ENCODE data around the gene ATG4C.
"Not testable (repeated sequence)": the region's sequence is repeated elsewhere in the genome, so short reads cannot be mapped to it uniquely, and the experiment has no call there.

The ATG4C gene

GRCh38 chr1:62774971-62775595, 8.8 kb upstream of the ATG4C start:
- no peak for DNase-seq (ENCODE audit: low spot score)

DNA sequence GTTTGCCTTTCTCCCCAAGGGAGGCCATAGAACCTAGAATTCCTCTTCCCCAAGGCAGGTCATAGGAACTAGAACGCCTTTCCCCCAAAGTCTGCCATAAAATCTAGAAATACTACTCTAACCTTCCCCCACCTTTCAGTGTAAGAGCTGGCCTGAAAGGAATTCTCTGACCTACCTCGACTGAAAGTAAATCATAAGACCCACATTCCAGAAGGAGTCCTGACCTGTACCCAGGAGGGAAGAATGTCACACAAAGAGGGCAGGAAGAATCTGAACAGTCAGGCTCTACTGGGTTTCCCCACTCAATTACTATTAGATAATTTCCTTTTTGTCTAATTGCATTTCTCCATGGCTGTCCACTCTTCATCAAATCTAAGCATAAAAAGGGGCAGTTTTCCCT, 5.7 kb upstream of the ATG4C start:
- DNase-seq (ENCODE audit: low spot score), result no peak

- DNase-seq (ENCODE audit: low spot score), result no peak
Measured at GRCh38 chr1:62781841-62782543, 1.9 kb upstream of the ATG4C start.

DNA sequence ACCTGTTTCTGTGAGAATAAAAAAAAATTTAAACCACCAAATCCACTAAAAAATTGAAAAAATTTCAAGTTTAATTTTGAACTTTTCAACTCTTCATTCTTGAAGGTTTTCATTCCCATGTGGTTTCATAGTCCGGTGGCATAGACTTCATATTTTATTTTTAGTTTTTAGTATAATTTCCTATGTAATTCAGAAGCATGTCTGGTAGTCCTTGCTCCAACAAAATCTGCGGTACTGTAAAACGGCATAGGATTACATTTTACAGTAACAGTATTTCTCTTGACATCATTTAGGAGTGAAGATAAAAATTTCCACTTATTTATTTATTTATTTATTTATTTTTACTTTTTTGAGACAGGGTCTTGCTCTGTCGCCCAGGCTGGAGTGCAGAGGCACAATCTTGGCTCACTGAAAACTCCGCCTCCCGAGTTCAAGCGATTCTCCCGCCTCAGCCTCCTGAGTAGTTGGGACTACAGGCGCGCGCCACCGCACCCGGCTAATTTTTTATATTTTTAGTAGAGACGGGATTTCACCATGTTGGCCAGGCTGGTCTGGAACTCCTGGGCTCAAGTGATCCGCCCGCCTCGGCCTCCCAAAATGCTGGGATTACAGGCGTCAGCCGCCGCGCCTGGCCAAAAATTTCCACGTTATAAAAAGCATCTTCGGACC, 1.3 kb upstream of the ATG4C start:
- not testable (repeated sequence) for DNase-seq (ENCODE audit: low spot score)

GRCh38 chr1:62784509-62785365, 805 bp downstream of the ATG4C start:
- DNase-seq (ENCODE audit: low spot score), result no peak

GRCh38 chr1:62790716-62791115, 6.8 kb downstream of the ATG4C start:
- no peak for DNase-seq (ENCODE audit: low spot score)

DNA sequence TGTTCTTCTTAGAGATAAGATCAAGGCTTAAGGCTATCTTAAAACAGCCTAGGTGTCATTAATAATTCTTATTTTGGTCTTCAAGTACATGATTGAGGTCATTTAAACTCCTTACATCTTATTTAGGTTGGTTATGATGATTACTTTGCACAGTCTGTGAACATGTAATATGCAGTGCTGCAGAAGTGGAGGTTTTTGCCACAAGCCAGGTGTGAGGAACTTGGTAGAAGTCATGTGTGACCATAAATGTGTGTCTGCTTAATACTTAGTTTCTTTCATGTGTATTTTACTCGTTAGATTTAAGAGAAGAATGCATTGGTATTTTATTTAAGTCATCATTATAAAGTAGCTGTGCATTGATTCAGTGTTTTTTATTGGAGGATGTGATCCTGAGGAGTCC, 10.1 kb downstream of the ATG4C start:
- DNase-seq (ENCODE audit: low spot score), result no peak

- DNase-seq (ENCODE audit: low spot score), result no peak
Measured at GRCh38 chr1:62796221-62796620, 12.3 kb downstream of the ATG4C start.

- DNase-seq (ENCODE audit: low spot score), result no peak
Measured at GRCh38 chr1:62799688-62800087, 15.8 kb downstream of the ATG4C start.

DNA sequence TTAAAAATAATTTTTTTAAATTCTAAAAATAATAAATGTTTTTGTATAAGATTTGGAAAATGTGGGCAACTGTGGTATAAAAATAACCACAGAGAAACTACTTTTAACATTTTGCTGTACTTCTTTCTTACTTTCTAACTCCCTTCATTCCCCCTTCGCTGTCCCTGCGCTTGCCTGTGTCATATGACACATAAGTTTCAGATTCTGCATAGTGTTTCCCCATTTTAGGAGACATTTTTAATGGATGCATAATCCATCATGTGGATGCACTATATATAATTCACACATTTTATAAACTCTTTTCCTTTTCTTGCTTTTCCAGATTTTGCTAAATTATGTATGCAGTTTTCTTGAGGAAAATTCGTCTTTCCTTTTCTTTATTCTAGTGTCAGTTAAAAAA, 16.3 kb downstream of the ATG4C start:
- DNase-seq (ENCODE audit: low spot score), result no peak

GRCh38 chr1:62800825-62801306, 16.9 kb downstream of the ATG4C start:
- no peak for DNase-seq (ENCODE audit: low spot score)

DNA sequence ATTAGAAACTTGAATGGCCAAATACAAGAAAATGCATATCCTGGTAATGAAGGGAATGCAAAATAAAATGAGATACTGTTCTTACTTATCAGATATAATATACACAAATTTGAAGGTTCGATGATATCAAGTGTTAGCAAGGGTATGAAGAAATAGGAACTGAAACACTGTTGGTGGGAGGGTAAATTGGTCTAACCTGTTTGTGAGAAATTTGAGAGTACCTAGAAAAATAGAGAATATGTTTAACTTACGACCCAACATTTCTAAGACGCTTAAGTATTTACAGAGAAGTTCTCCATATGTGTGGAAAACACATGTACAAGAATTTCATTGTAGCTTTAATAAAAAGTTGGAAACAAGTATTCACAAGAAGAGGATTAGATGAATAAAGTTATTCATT, 25.9 kb downstream of the ATG4C start:
- no peak for DNase-seq (ENCODE audit: low spot score)

GRCh38 chr1:62810420-62811274, 26.7 kb downstream of the ATG4C start:
- DNase-seq (ENCODE audit: low spot score), result no peak

DNA sequence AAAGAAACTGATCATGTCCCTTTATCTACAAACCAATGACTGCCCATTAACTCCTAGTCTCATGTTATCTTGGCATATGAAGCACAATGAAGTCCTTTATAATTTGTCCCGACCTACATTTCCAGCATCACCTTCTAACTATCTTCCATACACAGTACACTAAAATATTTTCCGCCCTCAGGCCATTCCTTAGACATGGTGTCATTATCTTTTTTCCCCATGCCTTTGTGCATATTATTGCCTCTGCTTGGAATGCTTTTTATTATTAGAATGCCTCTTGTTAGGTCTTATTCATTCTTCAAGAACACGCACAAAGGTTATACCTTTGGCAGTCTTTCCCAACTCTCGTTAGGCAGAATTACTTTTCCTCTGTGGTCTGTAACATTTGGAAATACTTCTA, 39.6 kb downstream of the ATG4C start:
- DNase-seq (ENCODE audit: low spot score), result no peak

DNA sequence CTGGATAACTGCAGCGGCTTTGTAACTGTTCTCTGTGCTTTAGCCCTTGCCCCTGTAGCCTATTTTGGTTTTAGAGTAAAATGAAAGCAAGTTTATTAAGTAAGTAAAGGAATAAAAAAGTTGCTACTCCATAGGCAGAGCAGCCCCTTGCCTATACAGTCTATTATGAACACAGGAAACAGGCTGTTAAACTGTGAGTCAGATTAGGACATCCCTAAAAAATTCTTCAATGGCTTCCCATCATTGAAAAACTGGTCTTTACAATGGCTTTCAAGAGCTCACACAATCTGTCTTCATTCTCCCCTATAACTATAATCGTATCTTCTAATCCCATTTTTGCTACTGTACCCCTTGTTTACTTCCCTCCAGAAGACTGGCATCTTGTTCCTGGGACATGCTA, 43.0 kb downstream of the ATG4C start:
- no peak for DNase-seq (ENCODE audit: low spot score)

DNA sequence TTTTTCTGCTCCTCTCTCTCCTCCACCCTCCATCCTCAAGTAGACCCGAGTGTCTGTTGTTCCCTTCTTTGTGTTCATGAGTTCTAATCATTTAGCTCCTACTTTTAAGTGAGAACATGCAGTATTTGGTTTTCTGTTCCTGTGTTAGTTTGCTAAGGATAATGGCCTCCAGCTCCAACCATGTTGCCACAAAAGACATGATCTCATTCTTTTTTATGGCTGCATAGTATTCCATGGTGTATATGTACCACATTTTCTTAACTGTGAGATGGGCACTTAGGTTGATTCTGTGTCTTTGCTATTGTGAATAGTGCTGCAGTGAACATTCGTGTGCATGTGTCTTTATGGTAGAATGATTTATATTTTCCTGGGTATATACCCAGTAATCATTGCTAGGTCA, 43.9 kb downstream of the ATG4C start:
- not testable (repeated sequence) for DNase-seq (ENCODE audit: low spot score)

DNA sequence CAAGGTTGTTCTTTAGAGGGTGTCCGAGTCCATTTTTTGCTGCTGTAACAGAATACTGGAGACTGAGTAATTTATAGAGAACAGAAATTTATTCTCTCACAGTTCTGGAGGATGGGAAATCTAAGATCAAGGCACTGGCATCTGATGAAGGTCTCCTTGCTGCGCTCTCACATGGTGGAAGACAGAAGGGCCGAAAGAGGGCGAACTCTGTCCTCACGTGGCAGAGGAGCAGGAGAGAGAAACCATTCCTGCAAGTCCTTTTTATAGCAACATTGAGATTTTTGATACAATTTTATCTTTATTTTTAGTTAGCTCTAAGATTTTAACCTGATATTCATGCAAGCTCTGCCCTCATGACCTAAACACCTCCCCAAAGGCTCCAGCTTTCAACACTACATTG, 48.3 kb downstream of the ATG4C start:
- no peak for DNase-seq (ENCODE audit: low spot score)

DNA sequence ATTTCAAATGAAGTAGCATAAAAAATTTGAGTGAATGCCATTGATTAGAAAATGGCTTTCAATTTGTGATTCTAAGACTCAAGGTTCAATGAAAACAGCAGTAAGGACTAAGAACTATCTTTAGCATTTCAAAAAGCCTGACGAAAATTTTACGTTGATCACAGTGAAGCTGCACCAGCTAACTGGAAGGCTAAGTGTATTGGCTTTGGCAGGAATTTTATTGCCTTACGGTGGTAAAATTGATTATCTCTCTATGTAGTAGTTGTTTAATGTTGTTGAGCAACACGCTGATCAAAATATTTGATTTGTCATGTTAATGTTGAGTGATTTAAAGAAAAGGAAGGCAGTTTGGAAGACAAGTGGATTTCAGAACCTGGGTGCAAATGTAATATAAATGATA, 49.6 kb downstream of the ATG4C start:
- no peak for DNase-seq (ENCODE audit: low spot score)

DNA sequence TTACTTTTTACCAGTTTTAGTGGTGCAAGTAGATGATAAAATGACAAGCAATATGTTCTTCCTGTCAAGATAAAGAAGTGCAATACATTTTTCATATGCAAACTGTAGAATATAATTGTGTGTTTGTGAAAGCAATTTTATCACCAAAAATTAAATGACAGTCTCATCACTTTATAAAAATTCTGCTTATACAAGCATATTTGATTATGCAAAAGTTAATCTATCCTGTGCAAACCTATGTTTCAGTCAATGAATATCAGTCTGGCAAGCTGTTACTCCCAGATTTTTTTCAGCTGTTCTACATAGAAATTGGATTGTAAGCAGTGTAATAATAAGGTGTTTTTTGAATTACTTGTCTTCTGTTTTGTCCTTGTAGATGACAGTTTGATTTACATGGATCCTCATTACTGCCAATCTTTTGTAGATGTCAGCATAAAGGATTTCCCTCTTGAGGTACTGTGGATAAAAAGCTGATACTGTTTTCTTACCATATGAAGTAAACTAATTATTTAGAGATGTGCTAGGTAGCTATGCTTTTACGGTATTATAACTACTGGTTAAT, 50.5 kb downstream of the ATG4C start:
- no peak for DNase-seq (ENCODE audit: low spot score)

DNA sequence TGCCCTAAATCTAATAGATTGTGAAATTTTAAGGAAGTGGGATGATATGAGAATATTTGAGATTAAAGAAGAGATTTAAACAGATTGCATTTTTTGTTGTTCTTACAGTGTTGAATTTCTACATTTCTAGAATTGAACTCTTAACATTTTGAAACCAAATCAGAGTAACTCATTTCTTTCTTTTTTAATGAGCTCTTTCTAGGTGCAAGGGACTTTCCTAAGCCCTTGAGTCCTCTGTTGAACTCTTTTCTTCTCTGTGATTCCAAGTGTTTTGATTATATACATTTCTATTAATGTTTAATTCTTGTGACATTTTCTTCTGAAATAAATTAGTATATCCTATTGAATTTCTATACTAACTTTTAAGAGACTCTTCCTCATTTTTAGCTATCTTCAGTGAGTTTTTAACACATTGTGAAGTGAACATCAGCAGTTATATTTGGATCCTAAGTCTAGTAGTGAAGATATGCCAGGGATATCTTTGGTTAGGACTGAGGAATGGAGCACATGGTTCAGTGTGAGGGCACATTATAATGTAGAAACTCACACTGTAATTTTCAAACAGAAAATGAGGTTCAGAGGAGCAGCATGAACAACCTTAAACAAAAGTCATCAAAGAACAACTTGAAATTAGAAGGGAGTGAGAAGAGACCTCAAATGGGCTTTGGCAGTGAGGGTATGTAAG, 53.1 kb downstream of the ATG4C start:
- DNase-seq (ENCODE audit: low spot score), result no peak

DNA sequence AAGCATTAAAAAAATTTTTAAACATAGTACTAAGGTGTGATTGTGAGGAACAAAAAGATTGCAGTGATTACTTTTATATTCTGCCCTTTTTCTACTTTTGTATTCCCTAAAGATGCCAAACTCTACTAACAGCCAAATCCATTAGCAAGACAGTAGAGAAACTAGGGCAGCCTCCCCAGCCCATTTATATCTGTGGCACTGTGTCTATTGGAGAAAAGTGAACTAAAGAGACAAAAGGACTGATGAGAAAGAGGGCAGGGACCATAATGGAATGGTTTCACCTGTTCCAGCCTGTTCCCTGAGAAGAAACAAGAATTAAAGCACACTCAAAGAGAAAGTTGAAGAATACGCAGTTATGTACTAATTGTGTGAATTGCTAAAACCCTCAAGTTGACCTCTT, 56.6 kb downstream of the ATG4C start:
- DNase-seq (ENCODE audit: low spot score), result no peak
